NCI-H1105 treated with DMSO at 0.1 percent for 48 hours (cell line): ENCODE measurements around the gene WRAP53.

ENCODE experiments used
- DNase-seq: peaks from one replicate; lab custom pipeline; 2025; lab: John Stamatoyannopoulos, UW

WRAP53 gene

GRCh38 chr17:7684851-7685532, 3.3 kb upstream of the WRAP53 start:
- DNase-seq, result no peak

DNA sequence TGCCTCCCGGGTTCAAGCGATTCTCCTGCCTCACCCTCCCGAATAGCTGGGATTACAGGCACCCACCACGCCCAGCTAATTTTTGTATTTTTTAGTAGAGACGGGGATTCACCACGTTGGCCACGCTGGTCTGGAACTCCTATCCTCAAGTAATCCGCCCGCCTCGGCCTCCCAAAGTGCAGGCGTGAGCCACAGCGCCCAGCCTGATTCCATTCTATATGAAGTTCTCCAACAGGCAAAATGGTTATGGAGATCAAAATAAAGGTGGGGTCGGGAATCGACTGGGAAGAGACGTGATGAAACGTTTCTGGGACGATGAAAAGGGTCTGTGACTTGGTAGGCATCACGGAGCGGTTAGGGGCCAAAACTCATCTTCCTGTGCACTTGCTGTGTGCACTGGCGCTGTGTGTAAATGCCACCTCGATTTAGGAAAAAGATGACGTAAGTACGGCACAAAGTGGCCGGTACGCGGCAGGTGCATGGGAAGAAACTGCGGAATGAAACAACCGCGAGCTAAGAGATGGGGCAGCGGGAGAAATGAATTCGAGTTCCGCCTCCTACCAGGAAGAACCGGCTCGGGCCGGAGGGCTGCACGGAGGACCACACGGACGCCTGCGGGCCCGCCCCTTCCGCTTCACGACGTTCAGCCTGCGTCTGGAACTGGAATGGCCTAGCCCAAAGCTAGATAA, 2.6 kb upstream of the WRAP53 start:
- DNase-seq, result peak; percentile 95

GRCh38 chr17:7686222-7687071, 1.8 kb upstream of the WRAP53 start:
- peak; percentile 96 for DNase-seq

- DNase-seq, result peak; percentile 96
Measured at GRCh38 chr17:7687072-7687907, 987 bp upstream of the WRAP53 start, which contains the start of gene TP53. TSS of gene TP53 (minus strand) at chr17:7687490. CDS start at chr17:7676594, 10,896 bp downstream.

- no peak for DNase-seq
Measured at GRCh38 chr17:7688808-7689316, 585 bp downstream of the WRAP53 start.

DNA sequence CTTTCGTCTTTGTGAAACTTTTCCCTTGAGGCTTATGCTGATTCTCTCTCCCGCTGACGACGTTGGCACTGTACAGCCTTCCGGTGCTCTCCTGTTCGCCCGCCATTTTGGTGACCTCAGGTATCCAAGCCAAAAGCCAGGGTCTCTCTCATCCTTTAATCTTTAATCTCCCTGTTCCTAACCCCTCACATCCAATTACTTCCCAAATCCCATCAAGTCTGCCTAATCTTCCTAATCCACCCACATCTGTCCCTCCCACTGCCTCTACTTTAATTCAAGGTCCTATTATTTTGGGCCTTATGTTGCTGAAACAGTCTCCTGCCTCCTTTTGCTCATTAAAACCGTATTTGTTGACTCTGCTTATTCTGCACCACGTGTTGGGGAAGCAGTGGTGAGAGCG, 7.3 kb downstream of the WRAP53 start:
- no peak for DNase-seq

DNA sequence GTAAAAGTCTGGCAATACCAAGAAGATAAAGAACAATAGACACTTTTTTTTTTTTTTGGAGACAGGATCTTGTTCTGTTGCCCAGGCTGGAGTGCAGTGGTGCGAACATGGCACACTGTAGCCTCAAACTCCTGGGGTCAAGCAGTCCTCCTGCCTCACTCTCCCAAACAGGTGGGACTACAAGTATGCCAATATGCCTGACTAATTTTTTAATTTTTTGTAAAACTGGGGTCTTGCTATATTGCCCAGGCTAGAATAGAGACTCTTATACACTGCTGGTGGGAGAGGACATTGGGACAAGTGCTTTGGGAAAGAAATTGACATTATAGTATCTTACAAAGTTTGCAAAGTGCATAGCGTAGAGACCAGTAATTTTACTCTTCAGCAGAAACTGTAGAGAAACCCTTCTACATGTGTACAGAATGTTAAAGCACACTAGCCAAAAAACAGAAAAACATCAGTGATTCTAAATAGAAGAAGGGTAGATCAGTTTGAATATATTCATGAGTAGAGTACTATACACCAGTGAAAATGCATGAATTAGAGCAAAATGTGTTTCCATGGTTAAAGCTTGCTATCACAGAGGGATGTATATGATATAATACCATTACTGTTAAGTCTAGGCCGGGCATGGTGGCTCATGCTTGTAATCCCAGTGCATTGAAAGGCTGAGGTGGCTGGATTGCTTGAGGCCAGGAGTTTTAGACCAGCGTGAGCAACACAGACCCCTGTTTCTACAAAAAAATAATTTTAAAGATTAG, 9.7 kb downstream of the WRAP53 start:
- DNase-seq, result no peak

- DNase-seq, result no peak
Measured at GRCh38 chr17:7700510-7700909, 12.2 kb downstream of the WRAP53 start.

- no peak for DNase-seq
Measured at GRCh38 chr17:7701681-7702080, 13.4 kb downstream of the WRAP53 start.

- no peak for DNase-seq
Measured at GRCh38 chr17:7702776-7703175, 14.5 kb downstream of the WRAP53 start.

DNA sequence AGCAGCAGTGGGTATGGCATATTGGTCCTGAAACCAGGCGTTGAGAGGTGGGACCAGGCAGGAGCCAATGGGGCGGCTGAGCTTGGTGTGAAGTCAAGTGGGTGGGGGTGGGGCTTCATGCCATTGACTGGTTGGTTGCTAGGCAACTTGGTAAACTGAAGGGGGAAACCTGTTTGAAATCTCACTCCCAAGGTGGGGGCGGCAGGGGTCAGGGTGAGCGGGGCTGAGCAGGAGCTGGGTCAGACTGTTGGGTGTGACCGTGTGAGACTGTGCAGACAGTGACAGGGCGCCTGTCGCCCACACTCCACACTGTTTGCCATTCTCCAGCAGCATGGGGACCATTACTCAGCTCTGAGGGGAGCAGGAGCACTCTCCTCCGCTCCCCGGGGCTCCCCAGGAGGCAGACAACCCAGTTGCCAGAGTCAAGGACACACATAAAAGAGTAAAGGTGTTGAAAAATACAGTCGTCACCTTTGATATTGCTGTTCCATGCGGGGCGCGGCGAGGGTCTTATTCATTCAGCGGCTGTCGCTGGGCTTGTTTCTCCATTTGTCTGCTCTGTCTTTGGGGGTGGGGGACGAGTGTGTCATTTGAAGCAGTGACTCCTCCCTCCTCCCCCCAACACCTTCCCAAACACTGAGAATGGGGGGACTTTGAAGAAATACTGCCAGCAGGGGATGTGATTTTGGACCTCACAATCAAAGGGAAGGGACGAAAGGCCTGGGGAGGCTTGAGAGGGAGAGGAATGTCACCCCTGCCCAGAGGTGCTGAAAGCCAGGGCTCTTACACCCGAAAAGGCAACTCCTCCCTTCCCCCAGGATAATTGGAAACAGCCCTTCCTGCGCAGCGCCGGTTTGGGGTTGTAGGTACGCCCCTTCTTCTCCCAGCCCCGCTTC, 15.6 kb downstream of the WRAP53 start:
- peak; percentile 95 for DNase-seq

- DNase-seq, result peak; percentile 83
Measured at GRCh38 chr17:7704601-7705268, 16.5 kb downstream of the WRAP53 start, which contains the start of gene EFNB3. TSS of gene EFNB3 (plus strand) at chr17:7705202. CDS start at chr17:7705599, 397 bp downstream.

- peak; percentile 23 for DNase-seq
Measured at GRCh38 chr17:7705269-7706255, 17.3 kb downstream of the WRAP53 start.

DNA sequence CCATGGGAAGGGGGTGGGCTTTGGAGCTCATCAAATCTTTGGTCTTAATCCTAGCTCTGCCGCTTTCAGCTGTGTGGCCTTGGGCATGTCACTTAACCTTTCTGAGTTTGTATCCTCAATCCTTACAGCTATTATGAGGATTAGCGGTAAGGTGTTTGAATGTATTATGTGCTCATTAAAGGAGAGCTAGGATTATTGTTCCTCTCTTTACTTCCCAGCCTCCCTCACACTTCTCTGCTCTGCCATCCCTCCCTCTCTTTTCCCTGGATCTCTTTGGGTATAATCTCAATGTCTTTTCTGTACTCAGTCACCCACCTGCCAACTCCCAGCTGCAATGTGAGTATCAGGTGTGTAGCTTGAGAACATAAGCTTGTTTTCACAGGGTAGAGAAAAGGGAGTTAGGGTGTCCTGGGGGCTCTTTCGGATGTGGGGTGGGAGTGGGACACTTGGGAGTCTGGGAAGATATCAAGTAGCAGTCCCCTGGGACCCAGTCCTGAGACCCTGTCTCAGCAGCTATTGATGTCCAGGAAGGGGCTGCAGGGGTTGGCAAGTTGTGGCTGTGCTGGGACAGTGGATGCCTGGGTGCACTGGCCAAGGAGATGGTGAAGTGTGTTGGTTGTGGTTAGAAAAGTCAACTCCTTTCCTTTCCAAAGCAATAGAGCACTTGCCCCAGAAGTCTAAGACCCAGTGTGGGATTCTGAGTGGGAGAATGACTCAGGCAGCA, 18.5 kb downstream of the WRAP53 start:
- DNase-seq, result no peak

DNA sequence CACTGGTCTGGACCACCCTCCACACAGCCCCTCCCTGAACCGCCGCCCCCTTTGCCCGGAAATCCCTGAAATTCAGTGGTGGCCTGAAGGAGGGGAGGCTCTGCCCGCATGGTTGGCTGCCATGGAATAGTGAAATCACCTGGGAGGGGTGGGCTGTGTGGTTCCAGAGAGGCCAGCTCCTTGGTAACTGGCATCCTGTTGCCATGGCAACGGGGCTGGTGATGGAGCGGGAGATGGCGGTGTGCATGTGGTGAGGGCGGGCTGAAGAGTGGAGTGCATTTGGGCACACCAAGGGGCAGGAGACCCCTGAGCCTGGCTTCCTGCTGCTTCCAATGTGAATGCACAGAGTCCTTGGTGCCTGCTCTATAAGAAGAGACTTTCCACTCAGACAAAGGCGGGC, 19.2 kb downstream of the WRAP53 start:
- DNase-seq, result no peak

- no peak for DNase-seq
Measured at GRCh38 chr17:7707858-7708750, 19.8 kb downstream of the WRAP53 start.
